BE2C (cell line): ENCODE data around the gene MSRB2.
"Not testable (repeated sequence)": the region's sequence is repeated elsewhere in the genome, so short reads cannot be mapped to it uniquely, and the experiment has no call there.

Source experiments
- DNase-seq: peaks from one replicate; pipeline ENCODE4 v3.0.0-alpha.2; 2020
- H3K27me3 ChIP-seq: fragments of 250-450 bp; sonication (Bioruptor Pico); 2 replicates; pipeline ENCODE4 v1.5.1; 2020; ENCODE audit warnings: mild to moderate bottlenecking
- H3K36me3 ChIP-seq: fragments of 250-450 bp; sonication (Bioruptor Pico); 2 replicates; pipeline ENCODE4 v1.5.1; 2020; ENCODE audit warnings: mild to moderate bottlenecking
- H3K4me1 ChIP-seq: fragments of 250-450 bp; sonication (Bioruptor Pico); 2 replicates; pipeline ENCODE4 v1.5.1; 2020
- H3K4me3 ChIP-seq: 2 replicates; pipeline ENCODE4 v1.5.1; 2011; ENCODE audit warnings: low read depth, low read length
- H3K9me3 ChIP-seq: fragments of 250-450 bp; sonication (Bioruptor Pico); 2 replicates; pipeline ENCODE4 v1.5.1; 2020
- CTCF ChIP-seq: IDR thresholded peaks from 2 replicates; pipeline ENCODE4 v1.5.1; 2012; ENCODE audit warnings: mild to moderate bottlenecking, low read depth, low read length

The MSRB2 gene

GRCh38 chr10:23070913-23071218, 24.5 kb upstream of the MSRB2 start:
- Histone ChIP-seq H3K9me3 (no peaks in the 10 kb centered on the region), H3K4me3 (no peak overlapping the region), H3K27me3 (no peaks in the 10 kb centered on the region), H3K4me1 (peaks cover 6% of the 10 kb centered on the region; the same call in 1 of the 2 replicates), H3K36me3 (no peaks in the 10 kb centered on the region)
- no peak for DNase-seq
- no peak for TF ChIP-seq CTCF

GRCh38 chr10:23072593-23072992, 22.8 kb upstream of the MSRB2 start:
- DNase-seq, H3K4me1 ChIP-seq, H3K4me3 ChIP-seq, H3K27me3 ChIP-seq, H3K9me3 ChIP-seq, H3K36me3 ChIP-seq: not testable (repeated sequence)

- Histone ChIP-seq H3K36me3 (no peaks in the 10 kb centered on the region), H3K4me1 (no peaks in the 10 kb centered on the region), H3K4me3 (no peak overlapping the region), H3K9me3 (no peaks in the 10 kb centered on the region), H3K27me3 (no peaks in the 10 kb centered on the region)
- no peak for DNase-seq
- TF ChIP-seq CTCF = no peak
Measured at GRCh38 chr10:23073527-23073926, 21.9 kb upstream of the MSRB2 start.

- H3K4me3 ChIP-seq = no peak overlapping the region
- no peaks in the 10 kb centered on the region for H3K9me3 ChIP-seq
- TF ChIP-seq CTCF = no peak
- no peaks in the 10 kb centered on the region for H3K27me3 ChIP-seq
- no peaks in the 10 kb centered on the region for H3K36me3 ChIP-seq
- H3K4me1 ChIP-seq = no peaks in the 10 kb centered on the region; the same call in 1 of the 2 replicates
- DNase-seq = no peak
Measured at GRCh38 chr10:23075672-23076071, 19.7 kb upstream of the MSRB2 start.

GRCh38 chr10:23078114-23078513, 17.3 kb upstream of the MSRB2 start:
- Histone ChIP-seq H3K36me3 (no peaks in the 10 kb centered on the region), H3K9me3 (no peaks in the 10 kb centered on the region), H3K27me3 (no peaks in the 10 kb centered on the region), H3K4me3 (no peak overlapping the region), H3K4me1 (peaks cover 7% of the 10 kb centered on the region)
- DNase-seq = no peak
- TF ChIP-seq CTCF = no peak

GRCh38 chr10:23079700-23080099, 15.7 kb upstream of the MSRB2 start:
- H3K9me3 ChIP-seq = no peaks in the 10 kb centered on the region
- H3K4me3 ChIP-seq = no peak overlapping the region
- no peak for DNase-seq
- no peaks in the 10 kb centered on the region for H3K27me3 ChIP-seq
- TF ChIP-seq CTCF = no peak
- H3K36me3 ChIP-seq = no peaks in the 10 kb centered on the region
- H3K4me1 ChIP-seq = peaks cover 7% of the 10 kb centered on the region

- no peaks in the 10 kb centered on the region for H3K9me3 ChIP-seq
- H3K36me3 ChIP-seq = no peaks in the 10 kb centered on the region
- no peak for TF ChIP-seq CTCF
- peaks cover 7% of the 10 kb centered on the region for H3K4me1 ChIP-seq
- no peaks in the 10 kb centered on the region for H3K27me3 ChIP-seq
- no peak for DNase-seq
- no peak overlapping the region for H3K4me3 ChIP-seq
Measured at GRCh38 chr10:23080262-23080661, 15.1 kb upstream of the MSRB2 start.
